Brain microvascular endothelial cell (primary cell): ENCODE data around the gene CDH24.

ENCODE experiments used
- DNase-seq: peaks from one replicate; pipeline ENCODE4 v3.0.0-alpha.2; 2020
- H3K27ac ChIP-seq: fragments of 250-450 bp; sonication (Bioruptor Pico); 2 replicates; pipeline ENCODE4 v1.5.1; 2020; ENCODE audit warnings: mild to moderate bottlenecking, moderate library complexity
- H3K27me3 ChIP-seq: fragments of 250-450 bp; sonication (Bioruptor Pico); replicated peaks from 2 replicates; pipeline ENCODE4 v1.5.1; 2020; ENCODE audit warnings: mild to moderate bottlenecking
- H3K36me3 ChIP-seq: fragments of 250-450 bp; sonication (Bioruptor Pico); replicated peaks from 2 replicates; pipeline ENCODE4 v1.5.1; 2020; ENCODE audit warnings: mild to moderate bottlenecking
- H3K4me3 ChIP-seq: 2 replicates; pipeline ENCODE4 v1.5.1; 2011; ENCODE audit warnings: low read depth, mild to moderate bottlenecking, control low read depth, low read length, moderate library complexity
- in situ Hi-C: cut with HindIII; loops from 2 replicates; pipeline ENCODE4 v1.10.0; 2017; ENCODE audit warnings: low sequenced_read_pairs, low pct_ligation_motif_present
- TF ChIP-seq, protein P1 (sequence below): IDR thresholded peaks from 2 replicates; pipeline ENCODE4 v1.5.1; 2011; ENCODE audit warnings: low read depth, mild to moderate bottlenecking, moderate library complexity, low read length, control low read depth, inconsistent platforms; ENCODE audit errors: missing control alignments

Gene CDH24

DNA sequence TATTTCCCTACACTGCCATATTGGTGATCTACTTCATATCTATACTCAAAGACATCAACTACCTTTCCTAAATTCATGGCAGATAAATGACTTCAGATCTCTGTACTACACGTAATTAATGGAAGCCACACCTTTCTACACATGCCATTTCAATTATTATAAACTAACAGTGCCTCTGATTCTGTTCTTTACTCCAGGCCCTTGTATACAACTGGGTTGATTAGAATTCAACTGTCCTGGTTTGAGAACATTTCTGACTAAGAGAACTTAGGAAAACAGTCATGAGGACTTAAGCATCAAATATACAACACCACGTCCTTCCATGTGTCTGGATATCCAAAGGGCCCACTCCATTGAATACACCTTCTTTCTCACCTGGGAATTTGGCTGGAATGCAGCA is 35.8 kb upstream of the CDH24 start:
- TF ChIP-seq, protein P1, sequence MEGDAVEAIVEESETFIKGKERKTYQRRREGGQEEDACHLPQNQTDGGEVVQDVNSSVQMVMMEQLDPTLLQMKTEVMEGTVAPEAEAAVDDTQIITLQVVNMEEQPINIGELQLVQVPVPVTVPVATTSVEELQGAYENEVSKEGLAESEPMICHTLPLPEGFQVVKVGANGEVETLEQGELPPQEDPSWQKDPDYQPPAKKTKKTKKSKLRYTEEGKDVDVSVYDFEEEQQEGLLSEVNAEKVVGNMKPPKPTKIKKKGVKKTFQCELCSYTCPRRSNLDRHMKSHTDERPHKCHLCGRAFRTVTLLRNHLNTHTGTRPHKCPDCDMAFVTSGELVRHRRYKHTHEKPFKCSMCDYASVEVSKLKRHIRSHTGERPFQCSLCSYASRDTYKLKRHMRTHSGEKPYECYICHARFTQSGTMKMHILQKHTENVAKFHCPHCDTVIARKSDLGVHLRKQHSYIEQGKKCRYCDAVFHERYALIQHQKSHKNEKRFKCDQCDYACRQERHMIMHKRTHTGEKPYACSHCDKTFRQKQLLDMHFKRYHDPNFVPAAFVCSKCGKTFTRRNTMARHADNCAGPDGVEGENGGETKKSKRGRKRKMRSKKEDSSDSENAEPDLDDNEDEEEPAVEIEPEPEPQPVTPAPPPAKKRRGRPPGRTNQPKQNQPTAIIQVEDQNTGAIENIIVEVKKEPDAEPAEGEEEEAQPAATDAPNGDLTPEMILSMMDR, result no peak
- no peak overlapping the region for H3K4me3 ChIP-seq
- H3K36me3 ChIP-seq, result peaks cover 30% of the 10 kb centered on the region
- DNase-seq, result no peak
- no peak overlapping the region for H3K27ac ChIP-seq
- H3K27me3 ChIP-seq, result no peaks in the 10 kb centered on the region
- in situ Hi-C loops, result no loop called here

- Histone ChIP-seq H3K27ac (no peak overlapping the region), H3K36me3 (peaks cover 27% of the 10 kb centered on the region), H3K4me3 (no peak overlapping the region), H3K27me3 (no peaks in the 10 kb centered on the region)
- no peak for DNase-seq
- TF ChIP-seq, protein P1, result no peak
- in situ Hi-C loops, result no loop called here
These were observed 34.2 kb upstream of the CDH24 start for GRCh38 chr14:23091294-23092225.

DNA sequence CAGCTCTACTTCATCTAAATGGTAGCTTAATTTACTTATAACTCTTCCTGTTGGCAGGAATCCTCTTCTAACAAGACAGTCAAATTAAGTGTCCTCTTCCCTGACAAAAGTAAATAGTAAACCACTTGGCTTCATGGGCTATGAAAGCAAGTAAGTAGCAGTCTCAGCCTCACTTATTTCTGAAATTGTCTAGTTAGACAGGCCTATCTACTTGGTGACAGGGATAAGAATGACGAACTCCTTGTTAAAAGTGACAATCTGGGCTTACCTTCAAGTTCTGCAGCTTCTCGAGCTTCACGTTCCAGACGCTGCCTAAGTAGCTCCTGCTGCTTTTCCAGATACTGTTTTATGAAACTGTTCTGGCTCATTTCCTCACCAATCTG is 32.9 kb upstream of the CDH24 start:
- no peak for DNase-seq
- Histone ChIP-seq H3K4me3 (no peak overlapping the region), H3K36me3 (peaks cover 40% of the 10 kb centered on the region), H3K27me3 (no peaks in the 10 kb centered on the region), H3K27ac (no peak overlapping the region)
- in situ Hi-C loops, result no loop called here
- TF ChIP-seq, protein P1, result no peak

- in situ Hi-C loops, result no loop called here
- Histone ChIP-seq H3K27me3 (no peaks in the 10 kb centered on the region), H3K36me3 (peaks cover 40% of the 10 kb centered on the region), H3K4me3 (no peak overlapping the region), H3K27ac (no peak overlapping the region)
- TF ChIP-seq, protein P1, result no peak
- DNase-seq, result no peak
These were observed 32.4 kb upstream of the CDH24 start for GRCh38 chr14:23089498-23090253.

- H3K27me3 ChIP-seq, result no peaks in the 10 kb centered on the region
- H3K4me3 ChIP-seq, result no peak overlapping the region
- TF ChIP-seq, protein P1, result no peak
- DNase-seq, result no peak
- H3K27ac ChIP-seq, result no peak overlapping the region
- in situ Hi-C loops, result no loop called here
- H3K36me3 ChIP-seq, result peaks cover 45% of the 10 kb centered on the region
These were observed 29.2 kb upstream of the CDH24 start for GRCh38 chr14:23086565-23086964.
